HL-60/S4 treated with retinoic acid at 250 ng/mL for 4 days and 3 days (cell line): ENCODE results near the gene BBS5.

Experiments
- in situ Hi-C: fragments of 300-500 bp; cut with MboI; formaldehyde crosslinking; loops from 2 replicates; pipeline ENCODE4 v1.7.0; 2022; ENCODE audit warnings: low sequenced_read_pairs

BBS5 gene

DNA sequence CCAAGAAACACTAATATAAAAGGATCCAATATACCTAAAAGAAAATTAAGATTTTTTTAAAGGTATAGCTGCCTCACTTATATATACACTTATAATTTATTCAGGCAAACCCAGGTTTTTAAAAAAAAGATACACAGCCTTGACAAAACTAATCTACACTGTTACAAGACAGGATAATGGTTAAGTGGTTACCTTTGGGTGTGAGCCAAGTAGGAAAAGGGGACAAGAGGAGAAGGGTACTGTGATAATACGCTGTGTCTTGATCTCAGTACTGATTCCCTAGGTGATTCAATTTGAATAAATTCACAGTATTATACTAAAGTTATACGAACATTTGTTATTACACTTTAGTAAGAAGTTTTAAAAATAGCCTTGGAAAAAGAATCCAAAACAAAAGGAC lies 60.9 kb downstream of the BBS5 start:
- in situ Hi-C loops: no loop called here

GRCh38 chr2:169542433-169542832 lies 63.1 kb downstream of the BBS5 start:
- in situ Hi-C loops: no loop called here

DNA sequence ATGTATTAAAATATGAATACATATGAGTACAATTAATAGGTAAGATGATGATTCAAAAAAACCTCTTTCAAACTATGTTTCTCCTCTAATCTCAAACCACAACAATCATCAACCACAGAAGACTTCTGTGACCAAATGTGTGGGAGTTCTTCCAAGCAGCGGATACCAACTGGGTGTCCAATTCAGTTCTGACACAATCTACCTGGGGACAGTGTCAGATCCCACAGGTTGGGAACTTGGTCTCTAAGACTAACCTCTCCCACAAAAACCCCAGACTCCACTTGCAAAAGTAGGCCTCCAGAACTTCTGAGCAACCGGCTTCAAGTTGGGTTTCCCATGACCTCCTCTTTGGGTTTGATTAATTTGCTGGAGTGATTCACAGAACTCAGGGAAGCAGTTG lies 67.5 kb downstream of the BBS5 start:
- in situ Hi-C loops: no loop called here
